HepG2 (cell line): Measurements from ENCODE around the gene OPRL1. TPM values are rescaled to one million over a fixed set of nuclear protein-coding genes. Genes with fewer than 3 reads are reported as not detected.
A peak's percentile ranks its signal among the peaks of the same experiment; 100 is the strongest.

ENCODE experiments used
- ATAC-seq: fragments of 200-7000 bp; cut with Tn5 transposase; 3 replicates; pipeline ENCODE4 v1.9.1; 2020; ENCODE audit warnings: mild to moderate bottlenecking, moderate library complexity
- BruUV-seq: library from RNA; stranded (reverse); fragments of 400-500 nt; replicated peaks from 2 replicates; lab custom pipeline; 2021; lab: Mats Ljungman, UMichigan
- CTCF ChIA-PET: fragments of 300-600 bp; formaldehyde crosslinking; extraction: SDS; loops from one replicate; lab custom pipeline; 2021; ENCODE audit warnings: low total read pairs, inconsistent platforms, low intra/inter-chr PET ratio; lab: Yijun Ruan, JAX
- POLR2A ChIA-PET: fragments of 350-600 bp; sonication (Branson Sonifier 250); formaldehyde crosslinking; loops from one replicate; lab custom pipeline; 2020; ENCODE audit warnings: antibody characterized with exemption, inconsistent platforms; lab: Yijun Ruan, JAX
- DNase-seq: peaks from one replicate; pipeline ENCODE4 v3.0.0-alpha.2; 2015; ENCODE audit warnings: low spot score
- FAIRE-seq: peaks from 3 replicates; lab custom pipeline; 2011; peaks lifted over from hg19 to GRCh38; lab: Jason Lieb, UNC
- H2AFZ ChIP-seq: one replicate; pipeline ENCODE4 v1.6.1; 2011; ENCODE audit warnings: low read length, inconsistent platforms
- H3K27ac ChIP-seq: fragments of 300-600 bp; 3 replicates; pipeline ENCODE4 v1.8.0; 2011; ENCODE audit warnings: mixed run types, mild to moderate bottlenecking, mixed read lengths, low read length, inconsistent platforms; ENCODE audit not compliant: insufficient read depth; ENCODE audit errors: extremely low read length
- H3K27me3 ChIP-seq, 2 experiments: fragments of 200-600 bp in 1 of 2; 2 replicates in 1 of 2; 3 replicates in 1 of 2; pipeline versions ENCODE4 v1.6.0 to v1.8.0; 2011; ENCODE audit warnings: low read length in 2 of 2, mild to moderate bottlenecking in 2 of 2, moderate library complexity in 2 of 2, inconsistent platforms in 1 of 2; ENCODE audit not compliant: insufficient read depth in 2 of 2, control insufficient read depth in 1 of 2
- H3K36me3 ChIP-seq, 2 experiments: fragments of 200-600 bp in 1 of 2; replicated peaks in 1 of 2; 2 replicates in 1 of 2; 3 replicates in 1 of 2; pipeline versions ENCODE4 v1.5.1 to v1.8.0; 2011; ENCODE audit warnings: low read length in 2 of 2, inconsistent platforms in 1 of 2; ENCODE audit not compliant: insufficient read depth in 2 of 2, control insufficient read depth in 1 of 2
- H3K4me1 ChIP-seq: 2 replicates; pipeline ENCODE4 v1.5.1; 2012; ENCODE audit warnings: low read length, inconsistent platforms; ENCODE audit not compliant: insufficient read depth
- H3K4me2 ChIP-seq: 2 replicates; pipeline ENCODE4 v1.6.0; 2011; ENCODE audit warnings: low read depth, low read length, inconsistent platforms
- H3K4me3 ChIP-seq, 3 experiments: fragments of 200-600 bp in 1 of 3; sonication (generic), shearing (Covaris generic) in 1 of 3; replicated peaks in 1 of 3; 2 replicates each; pipeline ENCODE4 v1.5.1; 2011 to 2016; ENCODE audit warnings: low read length in 3 of 3, inconsistent platforms in 2 of 3, low read depth in 2 of 3, mild to moderate bottlenecking in 2 of 3, control low read depth in 1 of 3, mixed read lengths in 1 of 3; ENCODE audit not compliant: insufficient read depth in 1 of 3
- H3K79me2 ChIP-seq: one replicate; pipeline ENCODE4 v1.6.1; 2011; ENCODE audit warnings: low read length, inconsistent platforms; ENCODE audit not compliant: insufficient read depth
- H3K9ac ChIP-seq: 2 replicates; pipeline ENCODE4 v1.6.0; 2011; ENCODE audit warnings: mild to moderate bottlenecking, low read depth, low read length, inconsistent platforms; ENCODE audit not compliant: insufficient read depth
- H3K9me3 ChIP-seq: 2 replicates; pipeline ENCODE4 v1.5.1; 2012; ENCODE audit warnings: mild to moderate bottlenecking, low read length
- H4K20me1 ChIP-seq: 2 replicates; pipeline ENCODE4 v1.6.0; 2011; ENCODE audit warnings: inconsistent platforms, mild to moderate bottlenecking, low read length, moderate library complexity; ENCODE audit not compliant: insufficient read depth
- ATRX ChIP-seq: sonication (generic); formaldehyde crosslinking; IDR thresholded peaks from 2 replicates; pipeline ENCODE4 v1.4.0; 2020; ENCODE audit warnings: missing genetic modification reagents, borderline replicate concordance
- CBFB ChIP-seq: sonication (generic); formaldehyde crosslinking; IDR thresholded peaks from 2 replicates; pipeline ENCODE4 v1.4.0; 2020; ENCODE audit warnings: missing genetic modification reagents
- CREB3 ChIP-seq: sonication (generic); formaldehyde crosslinking; IDR thresholded peaks from 2 replicates; pipeline ENCODE4 v1.5.0; 2020; ENCODE audit warnings: missing genetic modification reagents
- GATAD2A ChIP-seq: IDR thresholded peaks from 2 replicates; pipeline ENCODE4 v1.6.1; 2016
- HES4 ChIP-seq: sonication (generic); formaldehyde crosslinking; IDR thresholded peaks from 2 replicates; pipeline ENCODE4 v1.9.0; 2021; ENCODE audit warnings: mild to moderate bottlenecking, missing genetic modification reagents, borderline replicate concordance
- MAFG ChIP-seq: sonication (generic); formaldehyde crosslinking; IDR thresholded peaks from 2 replicates; pipeline ENCODE4 v1.5.1; 2020; ENCODE audit warnings: mild to moderate bottlenecking, missing genetic modification reagents
- MBNL3 ChIP-seq: fragments of 250-450 bp; sonication (Bioruptor Pico); conservative IDR thresholded peaks from 2 replicates; pipeline ENCODE4 v1.8.0; 2022; ENCODE audit warnings: mild to moderate bottlenecking, inconsistent platforms
- MEF2D ChIP-seq: sonication (generic); formaldehyde crosslinking; IDR thresholded peaks from 2 replicates; pipeline ENCODE4 v1.5.1; 2020; ENCODE audit warnings: mild to moderate bottlenecking, missing genetic modification reagents
- MEIS1 ChIP-seq: sonication (generic); formaldehyde crosslinking; IDR thresholded peaks from 2 replicates; pipeline ENCODE4 v1.9.0; 2021; ENCODE audit warnings: mild to moderate bottlenecking, missing genetic modification reagents, moderate library complexity, borderline replicate concordance
- MIXL1 ChIP-seq: IDR thresholded peaks from 2 replicates; pipeline ENCODE4 v1.6.1; 2016
- MLLT10 ChIP-seq: sonication (generic); formaldehyde crosslinking; IDR thresholded peaks from 2 replicates; pipeline ENCODE4 v1.4.0; 2020; ENCODE audit warnings: missing genetic modification reagents
- NBN ChIP-seq: fragments of 450-650 bp; conservative IDR thresholded peaks from 2 replicates; pipeline ENCODE4 v1.6.1; 2017
- NFIC ChIP-seq: IDR thresholded peaks from 2 replicates; pipeline ENCODE4 v1.6.1; 2012; ENCODE audit warnings: mild to moderate bottlenecking, low read length, inconsistent platforms
- NFRKB ChIP-seq: fragments of 450-650 bp; IDR thresholded peaks from 2 replicates; pipeline ENCODE4 v1.6.1; 2017
- PLRG1 ChIP-seq: fragments of 450-650 bp; conservative IDR thresholded peaks from 2 replicates; pipeline ENCODE4 v1.6.1; 2016
- RXRB ChIP-seq: IDR thresholded peaks from 2 replicates; pipeline ENCODE4 v1.6.1; 2016; ENCODE audit warnings: borderline replicate concordance, missing genetic modification reagents, missing compliant biosample characterization
- SNAI1 ChIP-seq: sonication (generic); formaldehyde crosslinking; IDR thresholded peaks from 2 replicates; pipeline ENCODE4 v1.5.0; 2020; ENCODE audit warnings: mild to moderate bottlenecking, missing genetic modification reagents, borderline replicate concordance
- SRSF4 ChIP-seq: fragments of 200-400 bp; formaldehyde crosslinking; IDR thresholded peaks from one replicate; pipeline ENCODE4 v1.6.1; 2018; ENCODE audit warnings: mild to moderate bottlenecking, low read depth, low read length, moderate library complexity; ENCODE audit not compliant: poor library complexity, severe bottlenecking
- TFDP1 ChIP-seq: IDR thresholded peaks from 2 replicates; pipeline ENCODE4 v1.6.1; 2016; ENCODE audit warnings: missing compliant biosample characterization, missing genetic modification reagents, borderline replicate concordance
- ZNF253 ChIP-seq: sonication (generic); formaldehyde crosslinking; IDR thresholded peaks from 2 replicates; pipeline ENCODE4 v1.8.0; 2022; ENCODE audit warnings: mild to moderate bottlenecking, missing genetic modification reagents, borderline replicate concordance
- ZNF296 ChIP-seq: sonication (generic); formaldehyde crosslinking; conservative IDR thresholded peaks from 2 replicates; pipeline ENCODE4 v1.5.0; 2020; ENCODE audit warnings: mild to moderate bottlenecking, missing genetic modification reagents
- ZNF367 ChIP-seq: sonication (generic); formaldehyde crosslinking; IDR thresholded peaks from 2 replicates; pipeline ENCODE4 v1.4.0; 2020; ENCODE audit warnings: missing genetic modification reagents, borderline replicate concordance
- ZNF674 ChIP-seq: sonication (generic); formaldehyde crosslinking; IDR thresholded peaks from 2 replicates; pipeline ENCODE4 v1.5.0; 2020; ENCODE audit warnings: low read depth, mild to moderate bottlenecking, missing genetic modification reagents
- ZNF777 ChIP-seq: sonication (generic); formaldehyde crosslinking; IDR thresholded peaks from 2 replicates; pipeline ENCODE4 v1.4.0; 2020; ENCODE audit warnings: missing genetic modification reagents
- WGBS: methylation state at CpG from one replicate; pipeline ENCODE4 v1.1.6; 2017; ENCODE audit warnings: low lambda C conversion rate; 5-methylcytosine and 5-hydroxymethylcytosine counted together
- in situ Hi-C: cut with HindIII; loops from 2 replicates; pipeline ENCODE4 v1.10.0; 2017; ENCODE audit warnings: low pct_unique_long_range_greater_than_20kb; ENCODE audit not compliant: extremely low pct_ligation_motif_present
- intact Hi-C: fragments of 100-400 bp; cut with micrococcal nuclease; formaldehyde crosslinking; loops from one replicate; pipeline ENCODE4 v1.10.0; 2022; ENCODE audit not compliant: unreplicated experiment
- polyA plus RNA-seq, 8 experiments: library from polyadenylated mRNA; depleted of rRNA in 3 of 8; stranded (reverse) in 7 of 8; unstranded in 1 of 8; fragments of >200 nt; fragmentation: Illumina TruSeq in 4 of 8; extraction: Trizol in 4 of 8; gene quantifications; 2 replicates each; pipeline versions ENCODE4 v1.2.1 to v1.2.3, GENCODE V29; 2011 to 2016; ENCODE audit warnings: low read depth in 4 of 8, missing spikeins in 1 of 8, mixed read lengths in 1 of 8; ENCODE audit not compliant: insufficient read depth in 1 of 8
- total RNA-seq, 5 experiments: library from RNA; depleted of rRNA; stranded (reverse); fragments of >200 nt; fragmentation: Illumina TruSeq; extraction: Trizol; gene quantifications; 2 replicates each; pipeline ENCODE4 v1.2.3, GENCODE V29; 2016; ENCODE audit warnings: low read depth in 1 of 5

Gene OPRL1
- total and polyA plus RNA-seq, 2 of the 13 experiments (the other 11 are each of a cell fraction or from before 2014, with no cell fraction given) = 0.35 to 0.71 TPM

DNA sequence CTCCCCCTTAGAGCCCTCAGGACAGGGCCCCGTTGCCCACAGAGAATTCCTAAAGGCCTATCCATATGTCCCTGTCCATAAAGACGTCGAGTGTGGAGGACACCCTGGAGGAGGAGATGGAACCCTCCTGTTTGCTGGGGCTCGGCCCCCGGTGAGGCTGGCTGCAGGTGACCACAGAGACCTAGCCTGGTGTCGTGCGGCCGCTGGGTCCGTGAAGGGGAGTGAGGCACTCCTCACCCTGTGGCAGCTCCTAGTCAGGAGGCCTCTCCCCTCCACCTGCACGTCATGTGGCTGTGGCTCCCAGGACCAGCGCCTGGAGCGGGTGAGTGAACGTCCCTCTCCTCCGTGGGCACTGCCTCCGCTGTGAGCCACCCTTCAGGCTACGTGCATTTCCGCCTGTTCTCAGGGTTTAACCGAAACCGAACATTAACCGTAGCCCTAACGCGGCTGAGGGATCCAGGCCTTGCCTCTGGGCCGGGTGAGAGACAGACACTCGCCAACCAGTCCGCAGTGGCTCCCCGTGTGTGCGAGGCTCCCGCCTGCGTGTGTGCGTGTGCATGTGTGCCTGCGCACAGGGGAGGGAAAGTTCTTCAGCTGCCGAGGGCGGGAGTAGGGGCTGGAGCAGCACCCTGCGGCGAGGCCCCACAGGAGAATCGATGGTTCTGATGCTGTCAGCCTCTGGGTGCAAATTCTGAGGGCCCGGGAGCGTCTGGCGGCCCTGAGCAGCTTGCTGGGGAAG lies 22.8 kb upstream of the OPRL1 start:
- H3K4me3 ChIP-seq = peak overlapping the region; percentile 40 to 69 (median 42); a peak in 5 of 6 replicates
- H3K27ac ChIP-seq = peak overlapping the region; percentile 77
- DNase-seq (no peak), ATAC-seq (peak; percentile 8), FAIRE-seq (no peak)
- in situ Hi-C loops (loop anchor here (5.0 kb wide), 1 partner anchor 80 kb away; the partner anchor contains the start of gene SAMD10), intact Hi-C loops (loop anchor here (1.0 to 2.0 kb wide), 2 partner anchors 20 to 77 kb away; partner anchors contain the start of gene C20orf204)
- CTCF ChIA-PET = interaction anchor here (0.8 to 3.7 kb wide), 3 partner anchors 77 to 237 kb away, joined by 3 to 33 read pairs (median 3); partner anchors contain the start of genes PRPF6, SAMD10 and UCKL1
- H3K27me3 ChIP-seq = no peaks in the 10 kb centered on the region
- H2AFZ ChIP-seq = no peak overlapping the region
- H3K4me1 ChIP-seq = peaks cover 79% of the 10 kb centered on the region
- H3K36me3 ChIP-seq = no peaks in the 10 kb centered on the region
- no peaks in the 10 kb centered on the region for H3K9me3 ChIP-seq
- 56% methylated on average over 39 of the region's 39 CpGs for WGBS
- H3K4me2 ChIP-seq = peak overlapping the region; percentile 87
- H4K20me1 ChIP-seq = no peaks in the 10 kb centered on the region
- peak overlapping the region; percentile 72 for H3K9ac ChIP-seq
- BruUV-seq = no TSS peak
- POLR2A ChIA-PET = interaction anchor here (0.8 to 9.4 kb wide), 7 partner anchors 9 to 430 kb away, joined by 3 to 252 read pairs (median 6); partner anchors contain the start of genes C20orf204, GMEB2, PRPF6 and SAMD10
- H3K79me2 ChIP-seq = no peaks in the 10 kb centered on the region
- TF ChIP-seq MBNL3 (no peak), ZNF253 (CRISPR knock-in tag) (no peak), NBN (no peak), ZNF777 (no peak; the same call in 1 of the 2 replicates), HES4 (CRISPR knock-in tag) (0 out of 2 replicates have a peak, but pooled peaks have one; percentile 13), MAFG (CRISPR knock-in tag) (no peak), ATRX (CRISPR knock-in tag) (no peak), ZNF367 (CRISPR knock-in tag) (no peak), CBFB (no peak; the same call in 1 of the 2 replicates), PLRG1 (no peak), CREB3 (CRISPR knock-in tag) (peak; percentile 47; the same call in 1 of the 2 replicates), SNAI1 (CRISPR knock-in tag) (peak; percentile 61; the same call in 1 of the 2 replicates), TFDP1 (CRISPR knock-in tag) (peak; percentile 75; the same call in 1 of the 2 replicates), MEIS1 (peak; percentile 87; the same call in 1 of the 2 replicates), SRSF4 (no peak), GATAD2A (CRISPR knock-in tag) (peak; percentile 4; the same call in 1 of the 2 replicates), ZNF674 (CRISPR knock-in tag) (0 out of 2 replicates have a peak, but pooled peaks have one; percentile 56), NFIC (no peak), MEF2D (CRISPR knock-in tag) (peak; percentile 61; the same call in 1 of the 2 replicates), MLLT10 (CRISPR knock-in tag) (no peak), RXRB (no peak), NFRKB (no peak), MIXL1 (CRISPR knock-in tag) (no peak), ZNF296 (0 out of 2 replicates have a peak, but pooled peaks have one; percentile 43)
